Duodenal mucosa (tissue), 2 donors: ENCODE results near the gene PIN1.
"Not testable (repeated sequence)": the region's sequence is repeated elsewhere in the genome, so short reads cannot be mapped to it uniquely, and the experiment has no call there.

Experiments used
- H3K27ac ChIP-seq: one replicate; pipeline ENCODE4 v1.7.0; 2013; ENCODE audit warnings: low read depth, low read length
- H3K27me3 ChIP-seq, 2 donors: one replicate each; pipeline ENCODE4 v1.7.0; 2013; ENCODE audit warnings: low read length in 2 of 2, control low read depth in 1 of 2; ENCODE audit not compliant: insufficient read depth in 2 of 2, control insufficient read depth in 1 of 2
- H3K36me3 ChIP-seq, 2 donors: one replicate each; pipeline ENCODE4 v1.7.0; 2013; ENCODE audit warnings: low read length in 2 of 2, control low read depth in 1 of 2; ENCODE audit not compliant: insufficient read depth in 2 of 2, control insufficient read depth in 1 of 2
- H3K4me1 ChIP-seq, 2 donors: one replicate each; pipeline ENCODE4 v1.7.0; 2013; ENCODE audit warnings: low read length in 2 of 2, control low read depth in 1 of 2; ENCODE audit not compliant: insufficient read depth in 2 of 2, control insufficient read depth in 1 of 2
- H3K4me3 ChIP-seq, 2 donors: one replicate each; pipeline ENCODE4 v1.7.0; 2013; ENCODE audit warnings: low read length in 2 of 2, low read depth in 1 of 2
- H3K9ac ChIP-seq, 2 donors: one replicate each; pipeline ENCODE4 v1.7.0; 2013; ENCODE audit warnings: low read length in 2 of 2, low read depth in 1 of 2
- H3K9me3 ChIP-seq, 2 donors: one replicate each; pipeline ENCODE4 v1.7.0; 2013; ENCODE audit warnings: low read length in 2 of 2, control low read depth in 1 of 2; ENCODE audit not compliant: control insufficient read depth in 1 of 2

The PIN1 gene

DNA sequence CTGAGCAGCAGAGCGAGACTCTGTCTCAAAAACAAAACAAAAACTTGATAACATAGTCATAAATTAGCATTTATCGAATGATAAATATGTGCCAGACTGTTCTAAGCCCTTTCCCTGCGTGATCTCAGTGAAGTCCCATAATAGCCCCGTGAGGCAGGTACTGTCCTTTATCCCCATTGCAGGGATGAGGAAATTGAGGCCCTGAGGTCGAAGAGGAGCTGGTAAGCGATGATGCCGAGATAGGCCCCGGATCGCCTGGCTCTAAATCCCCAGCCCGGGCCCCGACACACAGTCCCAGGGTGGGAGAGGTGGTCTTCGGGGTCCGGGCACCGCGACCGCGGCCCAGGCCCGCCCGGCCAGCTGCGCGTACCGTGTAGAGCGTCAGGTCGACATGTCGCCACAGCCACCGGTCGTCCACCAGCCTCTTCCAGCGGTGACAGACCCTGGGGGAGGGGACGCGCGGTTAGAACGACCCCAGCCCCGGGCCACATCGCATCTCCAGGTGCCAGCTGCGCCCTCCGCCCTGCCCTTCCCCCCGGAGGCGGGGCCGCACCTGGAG is 16.9 kb upstream of the PIN1 start:
- Histone ChIP-seq H3K4me3 (peak overlapping the region; percentile 74 to 90), H3K9ac (peak overlapping the region; percentile 88 to 94)

DNA sequence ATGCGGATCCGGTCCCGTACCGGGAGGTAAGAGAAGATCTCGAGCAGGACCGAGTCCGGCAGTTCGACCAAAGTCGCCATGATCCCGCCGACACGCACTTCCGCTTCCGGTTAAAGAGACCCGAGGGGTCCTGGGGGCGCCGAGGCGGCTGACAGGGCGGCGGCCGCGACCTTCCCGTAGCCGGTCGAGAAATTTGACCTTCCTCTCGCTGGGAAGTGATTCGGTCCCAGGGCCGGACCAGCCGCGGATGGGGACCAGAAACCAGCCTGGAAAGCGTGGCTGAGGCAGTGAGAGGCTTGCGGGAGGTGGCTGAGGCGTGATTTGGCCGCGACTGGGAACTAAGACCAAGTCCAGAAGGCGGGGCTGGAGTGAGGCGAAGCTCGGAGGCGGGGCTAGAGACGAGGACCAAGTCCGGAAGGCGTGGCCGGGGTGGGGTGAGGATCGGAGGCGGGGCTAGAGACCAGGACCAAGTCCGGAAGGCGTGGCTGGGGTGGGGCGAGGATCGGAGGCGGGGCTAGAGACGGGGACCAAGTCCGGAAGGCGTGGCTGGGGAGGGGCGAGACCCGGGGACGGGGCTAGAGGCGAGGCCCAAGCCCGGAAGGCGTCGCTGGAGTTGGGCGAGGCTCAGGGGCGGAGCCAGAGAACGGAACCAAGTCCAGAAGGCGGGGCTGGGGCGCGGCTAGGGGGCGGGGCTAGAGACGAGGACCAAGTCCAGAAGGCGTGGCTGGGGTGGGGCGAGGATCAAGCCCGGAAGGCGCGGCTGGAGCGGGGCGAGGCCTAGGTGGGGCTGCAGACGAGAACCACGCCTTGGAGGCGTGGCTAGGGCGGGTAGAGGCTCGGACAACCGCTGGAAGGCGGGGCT is 16.2 kb upstream of the PIN1 start, which contains the start of gene FBXL12:
TSS of gene FBXL12 (minus strand) at position 346 of the 862 bp plus-strand sequence. CDS start at position 80, 266 bp downstream.
- H3K27me3 ChIP-seq, result no peaks in the 10 kb centered on the region
- H3K9me3 ChIP-seq, result peaks cover 0 to 3% of the 10 kb centered on the region in 2 donors
- H3K27ac ChIP-seq, result peak within 1 kb of the TSS; percentile 99
- peak within 1 kb of the TSS; percentile 88 to 94 for H3K9ac ChIP-seq
- peak within 1 kb of the TSS; percentile 74 to 90 for H3K4me3 ChIP-seq
- peaks cover 17 to 20% of the 10 kb centered on the region in 2 donors for H3K4me1 ChIP-seq
- peaks cover 0 to 4% of the 10 kb centered on the region in 2 donors for H3K36me3 ChIP-seq

More for the DNA sequence above, 16.9 kb upstream of the PIN1 start:
- H3K27me3 ChIP-seq, result no peaks in the 10 kb centered on the region
- peaks cover 0 to 4% of the 10 kb centered on the region in 2 donors for H3K36me3 ChIP-seq
- H3K4me1 ChIP-seq, result peaks cover 17 to 20% of the 10 kb centered on the region in 2 donors
- H3K27ac ChIP-seq, result peak overlapping the region; percentile 99
- peaks cover 0 to 3% of the 10 kb centered on the region in 2 donors for H3K9me3 ChIP-seq

DNA sequence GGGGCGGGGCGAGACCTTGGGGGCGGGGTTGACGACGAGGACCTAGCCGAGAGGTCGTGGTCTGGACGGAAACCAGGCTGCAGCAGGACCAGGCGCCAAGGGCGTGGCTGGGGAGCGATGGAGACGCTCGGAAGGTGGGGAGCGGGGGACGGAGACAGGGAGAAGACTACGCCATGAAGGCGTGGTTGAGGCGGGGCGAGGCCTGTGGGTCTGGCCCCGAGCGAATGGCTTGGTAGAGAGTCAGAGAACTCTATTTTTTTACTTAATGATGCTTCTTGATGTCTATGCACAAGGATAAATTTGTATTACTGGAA is 15.6 kb upstream of the PIN1 start:
- Histone ChIP-seq H3K36me3 (peaks cover 0 to 4% of the 10 kb centered on the region in 2 donors), H3K4me3 (peak overlapping the region; percentile 37 to 57), H3K4me1 (peaks cover 17 to 20% of the 10 kb centered on the region in 2 donors), H3K9ac (peak overlapping the region in 1 of 2 donors; percentile 43), H3K27ac (peak overlapping the region; percentile 52), H3K9me3 (peaks cover 0 to 3% of the 10 kb centered on the region in 2 donors), H3K27me3 (no peaks in the 10 kb centered on the region)

DNA sequence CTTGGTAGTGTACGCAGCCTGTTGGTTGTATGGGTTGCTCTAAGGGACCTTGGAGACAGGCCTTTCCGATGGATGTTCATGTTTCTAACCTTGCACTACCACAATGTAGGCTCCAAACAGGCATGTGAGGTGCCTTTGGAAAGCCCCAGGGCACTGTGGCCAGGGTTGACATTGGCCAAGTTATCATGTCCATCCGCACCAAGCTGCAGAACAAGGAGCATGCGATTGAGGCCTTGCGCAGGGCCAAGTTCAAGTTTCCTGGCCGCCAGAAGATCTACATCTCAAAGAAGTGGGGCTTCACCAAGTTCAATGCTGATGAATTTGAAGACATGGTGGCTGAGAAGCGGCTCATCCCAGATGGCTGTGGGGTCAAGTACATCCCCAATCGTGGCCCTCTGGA is 15.1 kb upstream of the PIN1 start:
- H3K27ac ChIP-seq, result peak overlapping the region; percentile 52
- not testable (repeated sequence) for H3K27me3 ChIP-seq, H3K36me3 ChIP-seq, H3K9me3 ChIP-seq
- peaks cover 17 to 20% of the 10 kb centered on the region in 2 donors for H3K4me1 ChIP-seq
- H3K4me3 ChIP-seq, result peak overlapping the region; percentile 37 to 57
- H3K9ac ChIP-seq, result peak overlapping the region in 1 of 2 donors; percentile 43

DNA sequence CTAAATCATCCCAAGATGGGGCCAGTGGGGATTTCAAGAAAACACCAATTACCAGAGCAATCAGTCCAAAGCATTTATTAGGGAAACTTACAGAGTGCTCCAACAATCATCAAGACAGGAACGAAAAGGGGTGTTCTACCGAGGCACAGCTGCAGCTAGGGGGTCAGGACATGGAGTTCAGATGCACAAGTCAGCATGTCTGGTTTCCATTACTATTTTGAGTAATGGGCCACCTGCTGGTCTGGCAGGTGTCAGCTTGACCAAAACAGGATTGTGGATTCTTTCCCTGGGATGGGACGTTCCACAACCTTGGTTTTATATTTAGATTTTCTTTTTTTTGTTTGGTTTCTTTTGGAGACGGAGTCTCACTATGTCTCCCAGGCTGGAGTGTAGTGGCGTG is 11.3 kb upstream of the PIN1 start:
- Histone ChIP-seq H3K9me3 (no peaks in the 10 kb centered on the region), H3K4me3 (no peak overlapping the region), H3K36me3 (no peaks in the 10 kb centered on the region), H3K4me1 (peaks cover 12 to 23% of the 10 kb centered on the region in 2 donors), H3K9ac (no peak overlapping the region), H3K27me3 (no peaks in the 10 kb centered on the region), H3K27ac (no peak overlapping the region)

DNA sequence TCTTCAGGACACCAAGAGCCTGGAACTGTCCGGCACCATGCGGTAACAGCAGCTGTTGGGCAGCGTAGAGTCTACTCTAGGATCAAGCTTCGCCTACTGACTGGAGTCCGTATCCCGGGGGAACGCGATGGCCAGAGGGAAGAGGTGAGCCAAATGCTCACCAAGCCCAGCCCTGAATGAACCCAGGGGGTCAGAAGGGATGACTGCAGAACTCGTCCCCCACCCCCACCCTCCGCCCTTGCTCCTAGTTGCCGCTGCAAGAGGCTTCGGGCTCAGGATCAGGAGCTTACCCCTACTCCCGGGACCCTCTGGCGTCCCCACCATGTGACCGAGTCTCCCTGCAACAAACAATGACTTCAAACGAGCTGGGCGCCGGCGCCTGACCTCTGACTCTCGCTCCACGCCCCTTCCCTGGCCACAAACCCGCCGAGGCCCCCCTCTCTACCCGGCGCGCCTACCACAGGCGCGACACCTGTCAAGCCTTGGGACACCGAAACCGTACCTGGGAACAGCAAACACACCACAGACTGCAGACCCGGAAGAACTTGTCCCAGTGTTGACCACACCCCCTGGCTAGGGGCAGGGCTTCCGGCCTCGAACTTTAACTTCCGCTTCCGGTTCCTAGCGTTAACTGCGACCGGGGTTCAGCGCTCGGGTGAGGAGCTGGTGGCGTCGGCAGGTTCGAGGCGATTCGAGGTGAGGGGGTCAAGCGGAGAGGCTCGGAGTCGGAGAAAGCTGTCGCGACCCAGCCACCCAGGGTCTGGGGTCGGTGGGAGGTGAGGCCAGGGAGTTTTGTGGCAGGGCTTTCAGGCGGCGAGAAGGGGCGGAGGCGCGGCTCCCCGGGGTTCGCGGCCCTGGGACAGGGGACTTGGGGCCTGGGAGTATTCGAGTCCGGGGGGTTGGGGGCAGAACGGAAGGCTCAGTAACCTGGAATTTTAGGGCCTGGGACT is 7.6 kb upstream of the PIN1 start, which contains the start of gene UBL5:
TSS of gene UBL5 (plus strand) at position 630 of the 950 bp plus-strand sequence. CDS start 420 bp downstream, outside the sequence.
- Histone ChIP-seq H3K4me3 (peak within 1 kb of the TSS; percentile 93 to 97), H3K27me3 (no peaks in the 10 kb centered on the region), H3K27ac (peak within 1 kb of the TSS; percentile 88), H3K4me1 (peaks cover 7 to 18% of the 10 kb centered on the region in 2 donors), H3K9me3 (no peaks in the 10 kb centered on the region), H3K36me3 (peaks cover 0 to 11% of the 10 kb centered on the region in 2 donors), H3K9ac (peak within 1 kb of the TSS; percentile 90 to 92)

DNA sequence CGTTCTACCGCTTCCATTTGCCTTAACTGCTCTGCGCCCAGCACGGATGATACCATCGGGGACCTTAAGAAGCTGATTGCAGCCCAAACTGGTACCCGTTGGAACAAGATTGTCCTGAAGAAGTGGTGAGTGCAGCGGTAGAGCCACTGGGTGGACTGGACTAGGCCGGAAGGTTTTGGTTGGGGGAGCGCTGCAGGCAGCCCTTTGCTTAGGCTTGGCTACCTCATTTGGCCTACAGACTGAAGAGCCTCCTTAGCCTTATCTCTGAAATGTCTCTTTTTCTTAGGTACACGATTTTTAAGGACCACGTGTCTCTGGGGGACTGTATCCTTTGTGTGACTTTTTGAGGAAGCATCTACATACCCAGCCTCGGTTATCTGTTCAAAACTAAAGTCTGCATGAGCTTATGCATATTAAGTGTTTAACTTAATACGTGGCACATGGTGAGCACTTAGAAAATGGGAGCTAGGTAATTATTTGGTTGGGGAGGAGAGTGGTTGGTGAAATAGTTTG is 6.5 kb upstream of the PIN1 start:
- H3K9ac ChIP-seq, result peak overlapping the region; percentile 90 to 92
- no peak overlapping the region for H3K27ac ChIP-seq
- peaks cover 7 to 18% of the 10 kb centered on the region in 2 donors for H3K4me1 ChIP-seq
- H3K27me3 ChIP-seq, result no peaks in the 10 kb centered on the region
- H3K36me3 ChIP-seq, result peaks cover 0 to 11% of the 10 kb centered on the region in 2 donors
- H3K9me3 ChIP-seq, result no peaks in the 10 kb centered on the region
- peak overlapping the region; percentile 93 to 97 for H3K4me3 ChIP-seq

DNA sequence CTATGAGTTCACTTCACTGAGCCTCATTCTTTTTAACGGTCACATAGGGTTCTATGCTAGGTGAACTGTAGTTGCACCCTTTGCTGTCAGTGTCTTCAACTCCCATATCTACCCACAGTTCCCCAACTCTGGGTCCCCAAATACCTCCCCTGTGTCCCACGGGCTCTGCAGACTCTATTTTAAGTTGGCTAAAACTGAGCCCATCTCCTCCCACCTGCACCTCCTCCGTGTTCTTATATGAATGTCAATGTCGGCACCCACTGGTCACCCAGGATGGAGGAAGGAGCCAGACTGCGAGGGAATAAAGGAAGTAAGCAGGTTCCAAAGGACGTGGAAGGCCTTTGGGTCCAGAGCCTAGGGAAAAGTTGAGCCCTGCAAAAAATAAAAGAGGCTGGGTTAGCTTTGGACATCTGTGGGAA is 802 bp upstream of the PIN1 start:
- H3K27ac ChIP-seq, result no peak overlapping the region
- no peaks in the 10 kb centered on the region for H3K27me3 ChIP-seq
- H3K36me3 ChIP-seq, result peaks cover 0 to 24% of the 10 kb centered on the region in 2 donors
- peaks cover 10 to 11% of the 10 kb centered on the region in 2 donors for H3K4me1 ChIP-seq
- H3K9me3 ChIP-seq, result no peaks in the 10 kb centered on the region
- peak overlapping the region; percentile 92 for H3K4me3 ChIP-seq
- H3K9ac ChIP-seq, result no peak overlapping the region

DNA sequence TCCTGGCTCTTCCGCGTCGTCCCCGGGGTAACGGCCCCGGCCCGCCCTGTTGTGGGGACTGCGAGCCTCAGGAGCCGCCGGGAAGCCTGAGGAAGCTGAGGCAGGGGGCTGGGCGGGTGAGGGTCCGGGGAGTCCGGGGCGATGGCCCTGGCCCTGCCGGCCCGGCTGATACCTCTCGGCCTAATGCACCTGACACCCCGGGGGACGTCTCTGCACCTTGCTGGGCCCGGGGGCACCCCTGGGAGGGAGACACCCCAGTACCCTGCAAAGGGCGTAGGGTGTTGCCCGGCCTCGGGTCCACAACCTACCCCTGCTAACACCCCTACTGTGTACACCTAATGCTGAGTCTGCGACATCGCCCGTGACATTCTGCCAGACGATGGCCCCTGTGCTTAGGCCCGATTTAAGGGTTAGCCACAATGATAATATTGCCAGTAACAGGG is 410 bp downstream of the PIN1 start:
- Histone ChIP-seq H3K36me3 (peaks cover 0 to 25% of the 10 kb centered on the region in 2 donors), H3K27ac (no peak overlapping the region), H3K9me3 (no peaks in the 10 kb centered on the region), H3K9ac (peak overlapping the region; percentile 68 to 87), H3K27me3 (no peaks in the 10 kb centered on the region), H3K4me3 (peak overlapping the region; percentile 89 to 90), H3K4me1 (peaks cover 10 to 11% of the 10 kb centered on the region in 2 donors)
